Adrenal gland (tissue), 12 donors: ENCODE data around the gene MPIG6B. TPM values are rescaled to one million over a fixed set of nuclear protein-coding genes. Genes with fewer than 3 reads are reported as not detected.

ENCODE experiments used
- DNase-seq, 7 donors: peaks; one replicate each; pipeline ENCODE4 v3.0.0-alpha.2; 2019 to 2020
- H3K27ac ChIP-seq, 5 donors: fragments of 200-600 bp; sonication (generic) in 4 of 5; 1 replicate in 3 of 5; 2 replicates in 2 of 5; pipeline versions ENCODE4 v1.5.1 to v1.8.0; 2016 to 2020; ENCODE audit warnings: mild to moderate bottlenecking in 1 of 5
- H3K27me3 ChIP-seq: fragments of 200-600 bp; 2 replicates; pipeline ENCODE4 v1.8.0; 2021
- H3K36me3 ChIP-seq, 2 donors: fragments of 200-600 bp; replicated peaks in 1 of 2; 1 replicate in 1 of 2; 2 replicates in 1 of 2; pipeline versions ENCODE4 v1.5.1 to v1.8.0; 2018 to 2022
- H3K4me1 ChIP-seq, 2 donors: fragments of 200-600 bp; replicated peaks in 1 of 2; 1 replicate in 1 of 2; 2 replicates in 1 of 2; pipeline versions ENCODE4 v1.5.1 to v1.8.0; 2018 to 2021
- H3K4me3 ChIP-seq, 4 donors: fragments of 200-600 bp; sonication (generic) in 3 of 4; one replicate each; pipeline ENCODE4 v1.5.1; 2016 to 2018
- H3K9me3 ChIP-seq, 3 donors: fragments of 200-600 bp; sonication (generic) in 1 of 3; replicated peaks in 1 of 3; 1 replicate in 2 of 3; 2 replicates in 1 of 3; pipeline versions ENCODE4 v1.5.1 to v1.8.0; 2016 to 2021
- POLR2A ChIP-seq, 2 donors: fragments of 450-650 bp; IDR thresholded peaks; one replicate each; pipeline ENCODE4 v1.6.1; 2017; ENCODE audit warnings: antibody characterized with exemption in 2 of 2, mild to moderate bottlenecking in 2 of 2, moderate library complexity in 1 of 2
- WGBS, 4 donors: extraction: QIAGEN DNeasy Blood & Tissue Kit in 2 of 4; methylation state at CpG; one replicate each; pipeline versions ENCODE4 v1.1.5 to v1.1.7; 2013 to 2017; 5-methylcytosine and 5-hydroxymethylcytosine counted together
- intact Hi-C, 2 donors: fragments of 100-400 bp; cut with DNase I; formaldehyde crosslinking; loops; one replicate each; pipeline versions ENCODE4 v1.14.1 to v1.15.0; 2022 to 2023
- polyA plus RNA-seq, 3 donors: library from polyadenylated mRNA; stranded (reverse); fragments of 200-250 nt in 2 of 3; fragments of 350-450 nt in 1 of 3; fragmentation: Illumina TruSeq in 1 of 3; extraction: RNeasy Lipid Tissue Mini Kit (QIAGEN cat#74804) in 1 of 3; gene quantifications; one replicate each; pipeline ENCODE4 v1.2.3, GENCODE V29; 2013 to 2014
- total RNA-seq, 9 donors: library from RNA; depleted of rRNA in 4 of 9; stranded (reverse); fragments of >200 nt in 4 of 9; fragments of 120-200 nt in 1 of 9; fragmentation: NEBNext Ultra II Directional in 1 of 9; extraction: Animal tissue kit (Norgen Biotek cat#: 25700) in 1 of 9; gene quantifications; one replicate each; pipeline versions ENCODE4 v1.1.0 to v1.2.4, GENCODE V29; 2013 to 2023
- TF ChIP-seq, protein P1 (sequence below), 6 experiments: fragments of 450-650 bp in 4 of 6; fragments of 200-600 bp in 2 of 6; sonication (generic) in 1 of 6; IDR thresholded peaks; 1 replicate in 5 of 6; 2 replicates in 1 of 6; pipeline versions ENCODE4 v1.5.1 to v1.8.0; 2016 to 2021; ENCODE audit warnings: antibody characterized with exemption in 6 of 6, mild to moderate bottlenecking in 2 of 6, moderate library complexity in 1 of 6
- donor health status: healthy with polysubstance abuse.
- donor health status: Bipolar disorder and iron deficiency.
- donor health status: DM: yes; HTN: yes; CAD: no.
- donor health status: DM: no; HTN: no; CAD: no.
- donor health status: DM: no; HTN: no; CAD: no.
- donor health status: DM: yes; HTN: yes; CAD: no.

Gene MPIG6B
- total and polyA plus RNA-seq, 12 donors, result 0.07 to 0.65 (median 0.15) TPM; not detected in 8

DNA sequence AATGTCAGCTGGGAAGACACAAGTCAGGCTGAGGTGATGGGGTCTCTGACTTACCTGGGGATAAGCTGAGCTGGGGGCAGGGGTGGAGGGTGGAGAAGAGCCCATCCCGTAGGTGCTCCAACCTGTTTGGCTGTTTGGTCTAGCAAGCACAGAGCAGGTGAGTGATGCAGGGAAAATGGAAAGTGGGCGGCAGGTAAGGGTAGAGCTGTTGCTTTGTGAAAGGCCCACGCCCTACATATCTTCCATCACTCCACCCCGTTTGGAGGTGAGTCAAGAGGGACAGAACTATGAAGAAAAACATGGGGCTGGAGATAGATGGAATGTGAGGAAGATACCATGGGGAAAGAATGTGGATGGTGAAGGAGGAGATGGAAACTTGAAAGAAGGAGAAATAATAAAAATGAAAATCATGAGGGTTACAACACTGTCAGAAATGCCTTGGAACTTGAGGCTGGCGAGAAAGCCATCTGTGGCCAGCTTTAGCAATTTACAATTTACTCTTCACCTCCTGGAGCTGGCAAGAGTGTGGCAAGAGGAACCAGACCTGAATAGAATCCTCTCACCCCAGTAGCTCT is 2.9 kb upstream of the MPIG6B start:
- Histone ChIP-seq H3K9me3 (no peaks in the 10 kb centered on the region), H3K36me3 (no peaks in the 10 kb centered on the region), H3K4me1 (no peaks in the 10 kb centered on the region), H3K4me3 (no peak overlapping the region), H3K27me3 (no peaks in the 10 kb centered on the region), H3K27ac (no peak overlapping the region)
- no peak for DNase-seq
- TF ChIP-seq POLR2A (IDR thresholded peaks at IDR 0.05), result no peak
- TF ChIP-seq, protein P1, sequence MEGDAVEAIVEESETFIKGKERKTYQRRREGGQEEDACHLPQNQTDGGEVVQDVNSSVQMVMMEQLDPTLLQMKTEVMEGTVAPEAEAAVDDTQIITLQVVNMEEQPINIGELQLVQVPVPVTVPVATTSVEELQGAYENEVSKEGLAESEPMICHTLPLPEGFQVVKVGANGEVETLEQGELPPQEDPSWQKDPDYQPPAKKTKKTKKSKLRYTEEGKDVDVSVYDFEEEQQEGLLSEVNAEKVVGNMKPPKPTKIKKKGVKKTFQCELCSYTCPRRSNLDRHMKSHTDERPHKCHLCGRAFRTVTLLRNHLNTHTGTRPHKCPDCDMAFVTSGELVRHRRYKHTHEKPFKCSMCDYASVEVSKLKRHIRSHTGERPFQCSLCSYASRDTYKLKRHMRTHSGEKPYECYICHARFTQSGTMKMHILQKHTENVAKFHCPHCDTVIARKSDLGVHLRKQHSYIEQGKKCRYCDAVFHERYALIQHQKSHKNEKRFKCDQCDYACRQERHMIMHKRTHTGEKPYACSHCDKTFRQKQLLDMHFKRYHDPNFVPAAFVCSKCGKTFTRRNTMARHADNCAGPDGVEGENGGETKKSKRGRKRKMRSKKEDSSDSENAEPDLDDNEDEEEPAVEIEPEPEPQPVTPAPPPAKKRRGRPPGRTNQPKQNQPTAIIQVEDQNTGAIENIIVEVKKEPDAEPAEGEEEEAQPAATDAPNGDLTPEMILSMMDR (IDR thresholded peaks at IDR 0.05), result no peak
- 84 to 92% (median 87%) methylated on average over 5 of the region's 5 CpGs for WGBS, 4 donors
- intact Hi-C loops, result no loop called here

DNA sequence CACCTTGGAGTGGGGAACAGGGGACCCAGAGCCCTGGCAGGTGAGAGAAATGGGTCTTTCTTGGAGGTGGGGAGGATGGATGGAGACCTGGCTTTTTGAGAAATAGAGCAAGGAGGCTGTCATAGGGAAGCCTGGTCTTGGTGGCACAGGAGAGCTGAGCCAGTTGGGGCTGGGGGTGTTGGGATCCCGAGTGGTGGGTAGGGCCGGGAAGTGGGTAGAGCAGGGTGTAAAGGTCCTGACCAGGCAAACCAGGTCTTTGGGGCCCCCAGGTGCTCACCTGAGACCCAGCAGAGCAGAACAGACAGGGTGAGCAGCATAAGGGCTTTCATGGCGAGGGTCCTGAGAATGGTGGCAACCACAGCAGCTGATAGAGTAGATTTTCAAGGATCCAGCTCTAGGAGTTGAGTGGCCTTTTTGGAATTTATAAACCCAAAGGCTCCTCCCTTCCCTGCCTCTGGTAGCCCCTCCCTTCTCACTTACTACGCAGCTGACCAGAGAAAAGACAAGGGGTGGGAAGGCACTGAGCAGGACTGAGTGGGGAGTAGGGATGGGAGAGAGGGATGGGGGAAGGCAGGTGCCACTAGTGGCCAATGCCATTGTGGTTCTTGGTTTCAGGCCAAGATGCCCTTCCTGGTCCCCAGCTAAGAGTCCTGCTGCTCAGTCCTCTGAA is 1.7 kb upstream of the MPIG6B start, which contains the start of gene LY6G6C:
TSS of gene LY6G6C (minus strand) at position 396 of the 670 bp plus-strand sequence. CDS start at position 329, 67 bp downstream.
- peaks cover 0 to 1% of the 10 kb centered on the region in 2 donors for H3K4me1 ChIP-seq
- no peaks in the 10 kb centered on the region for H3K9me3 ChIP-seq
- H3K36me3 ChIP-seq, result no peaks in the 10 kb centered on the region
- no peak for TF ChIP-seq POLR2A (IDR thresholded peaks at IDR 0.05)
- TF ChIP-seq, protein P1 (IDR thresholded peaks at IDR 0.05), result no peak
- no peak within 1 kb of the TSS for H3K4me3 ChIP-seq
- DNase-seq, result no peak
- WGBS, 4 donors, result 80 to 87% (median 83%) methylated on average over 4 of the region's 4 CpGs
- intact Hi-C loops, result no loop called here
- no peaks in the 10 kb centered on the region for H3K27me3 ChIP-seq
- no peak within 1 kb of the TSS for H3K27ac ChIP-seq

DNA sequence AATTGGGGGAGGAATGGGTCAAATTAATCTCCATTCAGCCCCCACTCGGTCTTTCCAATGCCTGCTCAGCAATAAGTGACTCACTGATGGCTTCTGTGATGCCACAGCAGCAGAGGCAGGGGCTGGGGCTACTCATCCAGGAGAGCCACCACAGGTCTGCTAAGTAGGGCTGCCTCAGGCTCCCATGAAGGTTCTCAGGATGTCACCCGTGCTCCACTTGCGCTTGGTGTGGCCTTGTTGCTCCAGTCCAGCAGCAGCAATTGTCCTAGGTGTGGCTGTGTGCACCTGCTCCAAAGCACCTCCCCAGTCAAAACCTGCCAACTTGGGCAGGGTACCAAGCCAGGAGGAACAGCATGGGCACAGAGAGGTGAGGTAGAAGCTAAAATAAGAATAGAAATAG is 1.0 kb upstream of the MPIG6B start:
- WGBS, 4 donors, result 75 to 100% (median 88%) methylated on average over 1 to 3 of the region's 3 CpGs
- intact Hi-C loops, result no loop called here
- no peak for TF ChIP-seq POLR2A (IDR thresholded peaks at IDR 0.05)
- TF ChIP-seq, protein P1 (IDR thresholded peaks at IDR 0.05), result no peak
- Histone ChIP-seq H3K4me3 (no peak overlapping the region), H3K4me1 (peaks cover 0 to 8% of the 10 kb centered on the region in 2 donors), H3K36me3 (no peaks in the 10 kb centered on the region), H3K27ac (no peak overlapping the region), H3K9me3 (no peaks in the 10 kb centered on the region), H3K27me3 (no peaks in the 10 kb centered on the region)
- DNase-seq, result no peak

DNA sequence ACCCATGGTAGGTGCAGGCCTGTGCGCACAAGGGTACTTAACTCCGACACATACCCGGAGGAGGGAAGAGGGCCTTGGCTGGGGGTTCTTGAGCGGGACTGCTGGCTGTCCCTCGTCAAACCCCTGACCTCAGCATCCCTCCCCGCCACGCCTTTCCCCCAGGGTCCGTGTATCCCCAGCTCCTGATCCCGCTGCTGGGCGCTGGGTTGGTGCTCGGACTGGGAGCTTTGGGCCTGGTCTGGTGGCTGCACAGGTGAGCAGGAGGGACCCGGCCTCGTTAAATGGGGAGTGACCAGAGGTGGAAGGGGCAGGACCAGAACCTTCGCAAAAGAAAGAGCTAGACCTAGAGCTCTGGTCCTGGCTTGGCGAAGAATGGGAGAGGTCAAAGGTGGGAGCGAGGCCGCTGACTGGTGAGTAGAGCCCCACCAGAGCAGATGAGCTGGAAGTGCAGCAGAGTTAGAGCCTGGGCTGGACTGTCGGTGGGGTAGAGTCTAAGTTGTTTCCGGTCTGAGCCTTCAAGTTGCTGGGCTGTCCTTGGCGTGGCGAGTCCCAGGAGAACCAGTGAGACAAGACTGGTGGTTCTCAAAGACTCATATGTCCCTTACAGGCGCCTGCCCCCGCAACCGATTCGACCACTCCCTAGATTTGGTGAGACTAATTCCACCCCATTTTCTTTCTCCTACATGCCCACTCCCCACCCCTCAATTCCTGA is 963 bp downstream of the MPIG6B start:
- intact Hi-C loops, result no loop called here
- Histone ChIP-seq H3K27ac (no peak overlapping the region), H3K4me1 (peaks cover 6 to 21% of the 10 kb centered on the region in 2 donors), H3K36me3 (no peaks in the 10 kb centered on the region), H3K27me3 (no peaks in the 10 kb centered on the region), H3K9me3 (no peaks in the 10 kb centered on the region), H3K4me3 (no peak overlapping the region)
- no peak for DNase-seq
- 89 to 93% (median 92%) methylated on average over 21 to 25 of the region's 25 CpGs for WGBS, 4 donors
- TF ChIP-seq, protein P1 (IDR thresholded peaks at IDR 0.05), result no peak
- TF ChIP-seq POLR2A (IDR thresholded peaks at IDR 0.05), result no peak
